Stimulated activated CD8-positive, alpha-beta memory T cell treated with anti-CD3 and anti-CD28 coated beads, Interleukin-4, amount 100 ng/mL, for 24 hours (primary cell): ENCODE results near the gene NPTN.

Experiments
- DNase-seq: peaks from one replicate; pipeline ENCODE4 v3.0.0-alpha.2; 2020; ENCODE audit warnings: low read depth

The NPTN gene

DNA sequence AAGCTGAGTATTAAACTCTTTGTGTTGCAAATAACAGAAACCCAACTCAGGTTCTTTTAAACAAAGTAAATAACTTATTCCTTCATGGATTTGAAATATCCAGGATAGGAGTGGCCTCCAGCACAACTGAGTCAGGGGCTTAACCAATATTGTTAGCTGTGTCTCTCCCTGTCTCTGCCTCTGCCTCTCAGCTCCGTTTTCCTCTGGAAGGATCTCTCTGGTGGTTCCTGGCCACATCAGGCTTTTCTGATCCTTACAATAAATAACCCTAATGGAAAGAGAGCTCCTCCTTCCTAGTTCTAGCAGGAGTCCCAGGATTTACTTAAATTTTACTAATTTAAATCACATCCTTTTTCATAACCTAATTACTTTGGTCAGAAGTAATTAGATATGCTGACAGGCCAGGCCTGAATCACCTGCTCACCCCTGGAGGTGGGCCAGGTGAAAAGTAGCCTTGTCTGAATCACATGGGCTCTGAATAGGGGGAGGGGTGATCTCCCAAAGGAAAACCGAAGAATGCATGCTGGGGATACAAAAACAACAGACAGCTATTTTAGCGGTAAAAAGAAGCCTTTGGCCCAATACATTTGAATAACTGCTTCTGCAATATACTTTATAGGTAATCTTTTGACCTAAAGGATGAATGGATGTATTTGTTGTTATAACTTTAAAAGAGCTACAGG is 114.9 kb downstream of the NPTN start:
- DNase-seq = no peak

DNA sequence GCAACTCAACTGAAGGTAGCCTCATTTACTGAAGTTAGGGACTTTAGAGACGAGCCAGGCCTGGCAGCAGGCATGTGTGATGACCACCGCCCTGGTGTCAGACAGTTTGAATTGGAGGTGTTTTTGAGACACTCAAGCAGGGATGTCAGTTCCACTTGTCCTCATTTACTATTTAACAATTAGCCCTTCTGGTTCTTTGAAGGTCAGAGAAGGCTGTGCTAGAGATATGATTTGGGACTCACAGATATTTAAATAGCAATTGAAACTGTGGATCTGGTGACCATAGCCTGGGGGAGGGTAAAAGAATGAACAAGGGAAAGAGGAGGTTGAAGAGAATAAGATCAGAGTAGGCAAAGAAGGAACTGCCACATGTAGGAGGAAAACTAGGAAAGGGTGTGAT is 115.6 kb downstream of the NPTN start:
- no peak for DNase-seq

DNA sequence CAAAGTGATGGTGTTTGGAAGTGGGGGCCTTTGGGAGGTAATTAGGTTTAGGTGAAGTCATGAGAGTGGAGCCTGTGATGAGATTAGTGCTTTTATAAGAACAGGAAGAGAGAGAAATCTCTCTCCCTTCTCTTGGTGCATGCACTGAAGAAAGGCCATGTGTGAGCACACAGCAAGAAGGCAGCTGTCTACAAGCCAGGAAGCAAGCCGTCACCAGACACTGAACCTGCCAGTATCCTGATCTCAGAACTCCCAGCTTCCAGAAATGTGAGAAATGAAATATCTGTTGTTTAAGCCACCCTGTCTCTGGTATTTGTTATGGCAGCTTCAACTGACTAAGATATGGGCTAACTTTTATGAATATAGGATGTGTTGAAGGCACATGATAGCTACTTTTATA is 117.7 kb downstream of the NPTN start:
- DNase-seq = no peak
